ENCODE results near the gene CPM.
"Not testable (repeated sequence)": the region's sequence is repeated elsewhere in the genome, so short reads cannot be mapped to it uniquely, and the experiment has no call there.

Gene CPM

GRCh38 chr12:68878283-68878682, 54.7 kb downstream of the CPM start:
- DNase-seq (ENCODE audit: low read depth in 2 of 2), result no peak

- no peak for DNase-seq (ENCODE audit: low read depth in 2 of 2)
Measured at GRCh38 chr12:68877583-68877982, 55.4 kb downstream of the CPM start.

GRCh38 chr12:68876461-68876860, 56.5 kb downstream of the CPM start:
- DNase-seq (ENCODE audit: low read depth in 2 of 2), result no peak

- no peak for DNase-seq (ENCODE audit: low read depth in 2 of 2)
Measured at GRCh38 chr12:68873316-68873715, 59.7 kb downstream of the CPM start.

GRCh38 chr12:68871921-68872320, 61.0 kb downstream of the CPM start:
- DNase-seq (ENCODE audit: low read depth in 2 of 2), result no peak

GRCh38 chr12:68871396-68871795, 61.6 kb downstream of the CPM start:
- DNase-seq (ENCODE audit: low read depth in 2 of 2), result no peak

- DNase-seq (ENCODE audit: low read depth in 2 of 2), result no peak
Measured at GRCh38 chr12:68870443-68870842, 62.5 kb downstream of the CPM start.

- no peak for DNase-seq (ENCODE audit: low read depth in 2 of 2)
Measured at GRCh38 chr12:68870011-68870410, 63.0 kb downstream of the CPM start.

- DNase-seq (ENCODE audit: low read depth in 2 of 2), result no peak
Measured at GRCh38 chr12:68868043-68868790, 64.8 kb downstream of the CPM start.

- no peak for DNase-seq (ENCODE audit: low read depth in 2 of 2)
Measured at GRCh38 chr12:68867606-68868005, 65.4 kb downstream of the CPM start.

GRCh38 chr12:68866950-68867349, 66.0 kb downstream of the CPM start:
- no peak for DNase-seq (ENCODE audit: low read depth in 2 of 2)

- no peak for DNase-seq (ENCODE audit: low read depth in 2 of 2)
Measured at GRCh38 chr12:68865399-68866164, 67.4 kb downstream of the CPM start.

GRCh38 chr12:68864604-68865003, 68.4 kb downstream of the CPM start:
- DNase-seq (ENCODE audit: low read depth in 2 of 2), result no peak

- not testable (repeated sequence) for DNase-seq (ENCODE audit: low read depth in 2 of 2)
Measured at GRCh38 chr12:68863886-68864454, 69.0 kb downstream of the CPM start.

GRCh38 chr12:68863109-68863770, 69.7 kb downstream of the CPM start:
- no peak for DNase-seq (ENCODE audit: low read depth in 2 of 2)

GRCh38 chr12:68861890-68862289, 71.1 kb downstream of the CPM start:
- no peak for DNase-seq (ENCODE audit: low read depth in 2 of 2)

- DNase-seq (ENCODE audit: low read depth in 2 of 2), result no peak
Measured at GRCh38 chr12:68856510-68856909, 76.5 kb downstream of the CPM start.

- DNase-seq (ENCODE audit: low read depth in 2 of 2), result no peak
Measured at GRCh38 chr12:68855771-68856170, 77.2 kb downstream of the CPM start.

- DNase-seq (ENCODE audit: low read depth in 2 of 2), result no peak
Measured at GRCh38 chr12:68855111-68855510, 77.9 kb downstream of the CPM start.

- DNase-seq (ENCODE audit: low read depth in 2 of 2), result no peak
Measured at GRCh38 chr12:68854554-68854953, 78.4 kb downstream of the CPM start.

GRCh38 chr12:68854078-68854468, 78.9 kb downstream of the CPM start:
- no peak for DNase-seq (ENCODE audit: low read depth in 2 of 2)

GRCh38 chr12:68853396-68854077, 79.4 kb downstream of the CPM start:
- DNase-seq (ENCODE audit: low read depth in 2 of 2), result no peak
